GM19395 (cell line): ENCODE data around the gene DEXI.
"Not testable (repeated sequence)": the region's sequence is repeated elsewhere in the genome, so short reads cannot be mapped to it uniquely, and the experiment has no call there.

ENCODE experiments used
- ATAC-seq: cut with Tn5 transposase; IDR thresholded peaks from one replicate; pipeline ENCODE4 v1.9.1; 2021; ENCODE audit warnings: mild to moderate bottlenecking, moderate library complexity; ENCODE audit not compliant: unreplicated experiment

Gene DEXI

GRCh38 chr16:10929097-10929496, 13.2 kb downstream of the DEXI start:
- ATAC-seq, result not testable (repeated sequence)

GRCh38 chr16:10927497-10928112, 14.7 kb downstream of the DEXI start:
- ATAC-seq, result no peak

- ATAC-seq, result no peak
Observed at GRCh38 chr16:10926867-10927266, 15.4 kb downstream of the DEXI start.

GRCh38 chr16:10926094-10926493, 16.2 kb downstream of the DEXI start:
- ATAC-seq, result no peak

GRCh38 chr16:10925285-10925684, 17.0 kb downstream of the DEXI start:
- not testable (repeated sequence) for ATAC-seq

GRCh38 chr16:10923650-10924214, 18.5 kb downstream of the DEXI start:
- no peak for ATAC-seq

GRCh38 chr16:10923146-10923649, 19.1 kb downstream of the DEXI start:
- no peak for ATAC-seq

GRCh38 chr16:10922328-10923145, 19.7 kb downstream of the DEXI start:
- ATAC-seq, result no peak

- ATAC-seq, result no peak
Observed at GRCh38 chr16:10921536-10922327, 20.5 kb downstream of the DEXI start.

GRCh38 chr16:10920726-10921427, 21.4 kb downstream of the DEXI start:
- no peak for ATAC-seq

- no peak for ATAC-seq
Observed at GRCh38 chr16:10919003-10919351, 23.3 kb downstream of the DEXI start.

- ATAC-seq, result peak; percentile 63
Observed at GRCh38 chr16:10918294-10919002, 23.8 kb downstream of the DEXI start.

- ATAC-seq, result no peak
Observed at GRCh38 chr16:10916534-10916933, 25.7 kb downstream of the DEXI start.

GRCh38 chr16:10911267-10911666, 31.0 kb downstream of the DEXI start:
- ATAC-seq, result no peak

- ATAC-seq, result no peak
Observed at GRCh38 chr16:10907757-10908045, 34.6 kb downstream of the DEXI start.

GRCh38 chr16:10906914-10907756, 35.1 kb downstream of the DEXI start:
- ATAC-seq, result no peak

GRCh38 chr16:10906482-10906881, 35.8 kb downstream of the DEXI start:
- no peak for ATAC-seq

- ATAC-seq, result no peak
Observed at GRCh38 chr16:10902999-10903398, 39.3 kb downstream of the DEXI start.

- ATAC-seq, result peak; percentile 67
Observed at GRCh38 chr16:10897134-10897533, 45.1 kb downstream of the DEXI start.
